Esophagus muscularis mucosa (tissue), 4 donors: Measurements from ENCODE around the gene GPC5. TPM values are rescaled to one million over a fixed set of nuclear protein-coding genes. Genes with fewer than 3 reads are reported as not detected.

Experiments used
- DNase-seq: peaks from one replicate; pipeline ENCODE4 v3.0.0-alpha.2; 2017; ENCODE audit errors: extremely low spot score
- H3K27ac ChIP-seq, 4 donors: fragments of 200-600 bp; sonication (generic); replicated peaks in 1 of 4; 1 replicate in 3 of 4; 2 replicates in 1 of 4; pipeline ENCODE4 v1.5.1; 2016 to 2019; ENCODE audit warnings: mild to moderate bottlenecking in 1 of 4
- H3K27me3 ChIP-seq, 4 donors: fragments of 200-600 bp; sonication (generic); one replicate each; pipeline versions ENCODE4 v1.5.1 to v1.6.0; 2016 to 2019
- H3K36me3 ChIP-seq, 4 donors: fragments of 200-600 bp; sonication (generic); one replicate each; pipeline ENCODE4 v1.5.1; 2016 to 2019
- H3K4me1 ChIP-seq, 4 donors: fragments of 200-600 bp; sonication (generic); one replicate each; pipeline ENCODE4 v1.5.1; 2016 to 2019
- H3K4me3 ChIP-seq, 4 donors: fragments of 200-600 bp; sonication (generic); 1 replicate in 2 of 4; 2 replicates in 2 of 4; pipeline ENCODE4 v1.5.1; 2016 to 2019; ENCODE audit warnings: mild to moderate bottlenecking in 4 of 4, moderate library complexity in 1 of 4
- H3K9me3 ChIP-seq, 4 donors: fragments of 200-600 bp; sonication (generic); 1 replicate in 3 of 4; 2 replicates in 1 of 4; pipeline ENCODE4 v1.5.1; 2016 to 2019
- EP300 ChIP-seq: sonication (generic); formaldehyde crosslinking; IDR thresholded peaks from one replicate; pipeline ENCODE4 v1.6.1; 2017; ENCODE audit warnings: antibody characterized with exemption
- POLR2A ChIP-seq: fragments of 450-650 bp; IDR thresholded peaks from one replicate; pipeline ENCODE4 v1.6.1; 2017; ENCODE audit warnings: antibody characterized with exemption, moderate library complexity, mild to moderate bottlenecking, low read depth
- POLR2AphosphoS5 ChIP-seq, 2 donors: sonication (generic); formaldehyde crosslinking; IDR thresholded peaks; one replicate each; pipeline ENCODE4 v1.6.1; 2017; ENCODE audit warnings: antibody characterized with exemption in 2 of 2
- WGBS: methylation state at CpG from one replicate; pipeline ENCODE4 v1.1.5; 2018; 5-methylcytosine and 5-hydroxymethylcytosine counted together
- intact Hi-C: fragments of 100-400 bp; cut with DNase I; formaldehyde crosslinking; loops from one replicate; pipeline ENCODE4 v1.15.1; 2023
- total RNA-seq, 4 donors: library from RNA; depleted of rRNA; stranded (reverse); fragments of >200 nt; gene quantifications; one replicate each; pipeline versions ENCODE4 v1.1.0 to v1.2.1, GENCODE V29; 2016
- TF ChIP-seq, protein P1 (sequence below), 3 experiments: fragments of 200-600 bp in 2 of 3; fragments of 450-650 bp in 1 of 3; sonication (generic) in 2 of 3; IDR thresholded peaks; one replicate each; pipeline ENCODE4 v1.5.1; 2017 to 2019; ENCODE audit warnings: antibody characterized with exemption in 3 of 3, mild to moderate bottlenecking in 2 of 3, moderate library complexity in 1 of 3

Gene GPC5
- total RNA-seq, 4 donors from 2014 or later = 0.13 to 0.42 (median 0.33) TPM; not detected in 1

DNA sequence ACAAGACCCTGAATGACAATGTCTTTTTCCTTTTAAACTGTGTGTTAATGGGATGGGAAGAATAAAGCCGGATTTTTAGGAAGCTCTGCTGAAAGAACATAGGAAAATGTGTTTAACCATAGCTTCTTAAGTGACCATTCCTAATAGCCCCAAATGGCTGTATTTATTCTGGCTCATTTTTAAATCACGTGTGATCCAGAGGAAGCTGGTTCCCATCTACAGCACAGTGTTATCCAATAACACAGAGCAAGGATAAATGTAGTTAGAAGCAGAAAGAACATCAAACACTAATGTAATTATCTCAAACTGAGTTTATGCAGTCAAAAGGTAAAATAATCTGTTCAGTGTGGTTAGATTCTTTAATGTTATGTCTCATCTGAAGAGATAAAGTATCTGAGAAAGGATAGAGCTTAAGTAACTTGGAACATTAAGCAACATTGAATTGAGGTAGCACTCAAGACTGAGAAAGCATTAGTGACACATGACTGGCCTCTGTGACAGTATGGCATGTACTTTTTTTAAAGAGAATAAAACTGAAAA lies 853.3 kb downstream of the GPC5 start:
- no peak for DNase-seq
- intact Hi-C loops = no loop called here
- 47% methylated on average over 2 of the region's 2 CpGs for WGBS
- Histone ChIP-seq H3K4me3 (no peak overlapping the region), H3K4me1 (no peaks in the 10 kb centered on the region), H3K27me3 (no peaks in the 10 kb centered on the region), H3K9me3 (no peaks in the 10 kb centered on the region), H3K27ac (no peak overlapping the region), H3K36me3 (no peaks in the 10 kb centered on the region)
- no peak for TF ChIP-seq POLR2AphosphoS5 (IDR thresholded peaks at IDR 0.05)
- TF ChIP-seq, protein P1, sequence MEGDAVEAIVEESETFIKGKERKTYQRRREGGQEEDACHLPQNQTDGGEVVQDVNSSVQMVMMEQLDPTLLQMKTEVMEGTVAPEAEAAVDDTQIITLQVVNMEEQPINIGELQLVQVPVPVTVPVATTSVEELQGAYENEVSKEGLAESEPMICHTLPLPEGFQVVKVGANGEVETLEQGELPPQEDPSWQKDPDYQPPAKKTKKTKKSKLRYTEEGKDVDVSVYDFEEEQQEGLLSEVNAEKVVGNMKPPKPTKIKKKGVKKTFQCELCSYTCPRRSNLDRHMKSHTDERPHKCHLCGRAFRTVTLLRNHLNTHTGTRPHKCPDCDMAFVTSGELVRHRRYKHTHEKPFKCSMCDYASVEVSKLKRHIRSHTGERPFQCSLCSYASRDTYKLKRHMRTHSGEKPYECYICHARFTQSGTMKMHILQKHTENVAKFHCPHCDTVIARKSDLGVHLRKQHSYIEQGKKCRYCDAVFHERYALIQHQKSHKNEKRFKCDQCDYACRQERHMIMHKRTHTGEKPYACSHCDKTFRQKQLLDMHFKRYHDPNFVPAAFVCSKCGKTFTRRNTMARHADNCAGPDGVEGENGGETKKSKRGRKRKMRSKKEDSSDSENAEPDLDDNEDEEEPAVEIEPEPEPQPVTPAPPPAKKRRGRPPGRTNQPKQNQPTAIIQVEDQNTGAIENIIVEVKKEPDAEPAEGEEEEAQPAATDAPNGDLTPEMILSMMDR (IDR thresholded peaks at IDR 0.05) = no peak

DNA sequence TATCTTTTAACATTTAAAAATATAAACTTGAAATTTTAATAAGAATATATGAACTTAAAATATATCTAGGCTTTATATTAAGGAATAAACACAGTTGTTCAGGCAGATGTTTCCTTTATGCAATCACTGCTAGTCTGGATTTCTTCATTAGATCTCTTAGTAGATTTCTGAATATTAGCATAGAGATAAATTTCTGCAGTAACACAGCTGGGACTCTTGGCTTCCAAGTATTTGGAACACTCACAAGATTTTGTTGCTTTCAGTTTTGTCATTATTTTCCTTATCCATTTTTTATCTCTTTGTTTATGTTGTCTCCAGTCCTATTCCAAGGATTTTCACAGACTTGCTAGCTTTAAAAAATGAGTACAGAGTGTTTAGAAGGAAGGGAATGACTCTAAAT lies 857.1 kb downstream of the GPC5 start:
- Histone ChIP-seq H3K36me3 (no peaks in the 10 kb centered on the region), H3K9me3 (no peaks in the 10 kb centered on the region), H3K27me3 (no peaks in the 10 kb centered on the region), H3K27ac (no peak overlapping the region), H3K4me1 (no peaks in the 10 kb centered on the region), H3K4me3 (no peak overlapping the region)
- TF ChIP-seq, protein P1 (IDR thresholded peaks at IDR 0.05) = no peak
- no peak for TF ChIP-seq EP300
- no peak for TF ChIP-seq POLR2AphosphoS5 (IDR thresholded peaks at IDR 0.05)
- no peak for TF ChIP-seq POLR2A
- no peak for DNase-seq
- intact Hi-C loops = no loop called here

DNA sequence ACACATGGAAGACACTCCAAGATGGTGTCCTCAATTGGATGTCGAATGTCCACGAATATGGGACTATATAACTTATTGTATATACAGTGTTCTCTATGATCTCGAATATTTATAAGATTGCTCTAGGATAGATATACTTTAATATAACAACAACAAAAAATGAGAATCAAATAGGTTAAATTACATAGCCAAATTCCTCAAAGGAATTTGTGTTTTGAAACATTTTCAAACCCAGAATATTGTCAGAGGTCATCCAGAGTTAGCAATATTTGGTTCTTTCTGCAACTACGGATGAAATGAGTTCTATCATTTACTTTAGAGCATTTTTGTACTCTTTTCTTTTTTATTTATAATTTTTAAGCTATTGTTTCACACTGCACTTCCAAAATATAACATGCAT lies 857.8 kb downstream of the GPC5 start:
- TF ChIP-seq POLR2A (no peak), POLR2AphosphoS5 (IDR thresholded peaks at IDR 0.05) (no peak), EP300 (no peak)
- TF ChIP-seq, protein P1 (IDR thresholded peaks at IDR 0.05) = no peak
- Histone ChIP-seq H3K4me3 (no peak overlapping the region), H3K36me3 (no peaks in the 10 kb centered on the region), H3K27ac (no peak overlapping the region), H3K9me3 (no peaks in the 10 kb centered on the region), H3K27me3 (no peaks in the 10 kb centered on the region), H3K4me1 (no peaks in the 10 kb centered on the region)
- DNase-seq = no peak
- 75% methylated on average over 4 of the region's 4 CpGs for whole genome bisulfite sequencing
- intact Hi-C loops = no loop called here

DNA sequence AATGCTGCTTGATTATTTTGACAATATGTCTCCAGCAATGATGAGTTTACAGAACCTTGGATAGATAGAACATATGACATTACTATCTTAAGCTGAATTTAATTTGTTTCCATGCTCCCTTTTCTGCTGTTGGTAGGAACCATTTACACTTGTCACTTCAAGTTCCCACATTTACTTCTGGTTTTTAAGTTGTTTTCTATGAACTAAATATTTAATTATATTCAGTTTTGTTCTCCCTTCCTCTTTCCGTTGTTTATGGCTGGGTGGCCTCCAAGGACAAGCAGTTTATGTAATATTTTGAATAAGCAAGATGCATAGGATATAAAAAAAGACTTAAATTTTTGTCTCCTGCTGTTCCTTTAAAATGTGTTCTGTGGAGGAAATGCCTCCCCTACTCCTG lies 860.6 kb downstream of the GPC5 start:
- Histone ChIP-seq H3K4me1 (no peaks in the 10 kb centered on the region), H3K27me3 (no peaks in the 10 kb centered on the region), H3K36me3 (no peaks in the 10 kb centered on the region), H3K27ac (no peak overlapping the region), H3K4me3 (no peak overlapping the region), H3K9me3 (no peaks in the 10 kb centered on the region)
- TF ChIP-seq, protein P1 (IDR thresholded peaks at IDR 0.05) = no peak
- TF ChIP-seq POLR2AphosphoS5 (IDR thresholded peaks at IDR 0.05) (no peak), EP300 (no peak), POLR2A (no peak)
- WGBS = 29% methylated on average over 1 of the region's 1 CpG
- intact Hi-C loops = no loop called here
- no peak for DNase-seq

DNA sequence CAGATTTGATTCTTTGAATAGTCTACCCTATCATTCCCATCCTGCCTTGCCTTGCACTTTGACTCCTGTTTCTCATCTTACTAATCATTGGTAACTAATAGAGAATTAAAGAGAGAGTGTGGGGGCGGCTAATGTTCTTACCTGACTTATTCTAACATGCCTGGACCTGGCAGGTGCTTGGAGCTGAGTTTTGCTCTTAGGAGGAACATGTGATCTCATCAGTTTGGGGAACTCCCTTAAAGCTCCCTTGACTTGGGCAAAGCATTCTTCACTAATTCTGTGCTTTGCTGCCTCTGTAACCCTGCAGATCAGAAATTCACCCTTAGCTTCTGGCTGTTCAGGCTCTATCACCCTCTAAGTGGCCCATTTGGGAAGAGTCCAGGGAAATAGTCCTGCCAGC lies 861.1 kb downstream of the GPC5 start:
- Histone ChIP-seq H3K9me3 (no peaks in the 10 kb centered on the region), H3K4me3 (no peak overlapping the region), H3K36me3 (no peaks in the 10 kb centered on the region), H3K4me1 (no peaks in the 10 kb centered on the region), H3K27me3 (no peaks in the 10 kb centered on the region), H3K27ac (no peak overlapping the region)
- WGBS = 77% methylated on average over 1 of the region's 1 CpG
- DNase-seq = no peak
- TF ChIP-seq POLR2AphosphoS5 (IDR thresholded peaks at IDR 0.05) = no peak
- TF ChIP-seq EP300 = no peak
- TF ChIP-seq POLR2A = no peak
- TF ChIP-seq, protein P1 (IDR thresholded peaks at IDR 0.05) = no peak
- intact Hi-C loops = no loop called here
